OCI-LY3 (cell line): Measurements from ENCODE around the gene SYNE3.

Experiments used
- H2AFZ ChIP-seq: fragments of 200-600, 300-600 bp; shearing (Covaris generic); 2 replicates; pipeline ENCODE4 v1.6.0; 2014; ENCODE audit warnings: antibody characterized with exemption, low read depth, low read length
- H3K27ac ChIP-seq: fragments of 200-600, 300-600 bp; sonication (generic); 2 replicates; pipeline ENCODE4 v1.5.1; 2014; ENCODE audit warnings: mild to moderate bottlenecking, low read length, moderate library complexity, mixed read lengths
- H3K27me3 ChIP-seq: fragments of 200-600, 300-600 bp; sonication (generic); 2 replicates; pipeline ENCODE4 v1.6.1; 2014; ENCODE audit warnings: low read depth, low read length, mixed read lengths
- H3K36me3 ChIP-seq: fragments of 200-600, 300-600 bp; sonication (generic); replicated peaks from 2 replicates; pipeline ENCODE3; 2014; ENCODE audit warnings: low read depth, low read length, mixed read lengths
- H3K4me1 ChIP-seq: fragments of 300-600, 200-600 bp; sonication (generic); 2 replicates; pipeline ENCODE4 v1.6.1; 2014; ENCODE audit warnings: low read length, mixed read lengths
- H3K4me2 ChIP-seq: fragments of 200-600, 300-600 bp; sonication (generic); 2 replicates; pipeline ENCODE4 v1.6.1; 2014; ENCODE audit warnings: low read length, mixed read lengths
- H3K4me3 ChIP-seq: fragments of 300-600, 200-600 bp; sonication (generic); 2 replicates; pipeline ENCODE4 v1.5.1; 2014; ENCODE audit warnings: antibody characterized with exemption, mild to moderate bottlenecking, low read length, moderate library complexity
- H3K79me2 ChIP-seq: fragments of 300-600, 200-600 bp; shearing (Covaris generic); 2 replicates; pipeline ENCODE4 v1.6.1; 2014; ENCODE audit warnings: mild to moderate bottlenecking, low read length, mixed read lengths
- H3K9ac ChIP-seq: fragments of 300-600, 200-600 bp; shearing (Covaris generic); 2 replicates; pipeline ENCODE4 v1.6.0; 2014; ENCODE audit warnings: mild to moderate bottlenecking, low read length, moderate library complexity
- H3K9me3 ChIP-seq: fragments of 200-600, 300-600 bp; shearing (Covaris generic); 2 replicates; pipeline ENCODE4 v1.6.1; 2014; ENCODE audit warnings: low read length, mixed read lengths; ENCODE audit not compliant: insufficient read depth
- H4K20me1 ChIP-seq: fragments of 200-600, 300-600 bp; sonication (generic); 2 replicates; pipeline ENCODE4 v1.6.1; 2016; ENCODE audit warnings: low read length, mixed read lengths; ENCODE audit not compliant: insufficient read depth
- CTCF ChIP-seq: fragments of 200-600, 300-600 bp; sonication (generic); IDR thresholded peaks from 2 replicates; pipeline ENCODE4 v1.5.1; 2014; ENCODE audit warnings: antibody characterized with exemption, low read length, low read depth
- EZH2phosphoT487 ChIP-seq: fragments of 200-600 bp; shearing (Covaris generic); IDR thresholded peaks from 2 replicates; pipeline ENCODE4 v1.6.1; 2018; ENCODE audit warnings: antibody characterized with exemption, mixed run types, low read depth

SYNE3 gene

GRCh38 chr14:95476747-95477146, 39.7 kb downstream of the SYNE3 start:
- H3K9ac ChIP-seq, result no peak overlapping the region
- H2AFZ ChIP-seq, result no peak overlapping the region
- H3K9me3 ChIP-seq, result no peaks in the 10 kb centered on the region
- H3K27ac ChIP-seq, result no peak overlapping the region
- H3K4me3 ChIP-seq, result no peak overlapping the region
- peaks cover 23% of the 10 kb centered on the region for H3K4me1 ChIP-seq
- no peaks in the 10 kb centered on the region for H3K27me3 ChIP-seq
- peaks cover 34% of the 10 kb centered on the region for H3K79me2 ChIP-seq
- peaks cover 4% of the 10 kb centered on the region; the same call in 1 of the 2 replicates for H4K20me1 ChIP-seq
- H3K4me2 ChIP-seq, result no peak overlapping the region
- H3K36me3 ChIP-seq, result peaks cover 55% of the 10 kb centered on the region
- TF ChIP-seq EZH2phosphoT487 (no peak), CTCF (no peak)

GRCh38 chr14:95475540-95476240, 40.8 kb downstream of the SYNE3 start:
- Histone ChIP-seq H2AFZ (no peak overlapping the region), H3K9ac (no peak overlapping the region), H3K27me3 (no peaks in the 10 kb centered on the region), H3K27ac (no peak overlapping the region), H3K79me2 (peaks cover 23% of the 10 kb centered on the region), H4K20me1 (peaks cover 4% of the 10 kb centered on the region; the same call in 1 of the 2 replicates), H3K4me2 (no peak overlapping the region), H3K9me3 (no peaks in the 10 kb centered on the region), H3K4me1 (peaks cover 14% of the 10 kb centered on the region), H3K4me3 (no peak overlapping the region), H3K36me3 (peaks cover 65% of the 10 kb centered on the region)
- TF ChIP-seq CTCF, result no peak
- no peak for TF ChIP-seq EZH2phosphoT487

- Histone ChIP-seq H3K9me3 (no peaks in the 10 kb centered on the region), H3K27me3 (no peaks in the 10 kb centered on the region), H3K36me3 (peaks cover 66% of the 10 kb centered on the region), H4K20me1 (peaks cover 4% of the 10 kb centered on the region; the same call in 1 of the 2 replicates), H3K4me2 (no peak overlapping the region), H3K4me1 (peaks cover 7% of the 10 kb centered on the region), H3K27ac (no peak overlapping the region), H3K4me3 (no peak overlapping the region), H2AFZ (no peak overlapping the region), H3K9ac (no peak overlapping the region), H3K79me2 (peaks cover 16% of the 10 kb centered on the region)
- TF ChIP-seq EZH2phosphoT487, result no peak
- no peak for TF ChIP-seq CTCF
These were observed 41.5 kb downstream of the SYNE3 start for GRCh38 chr14:95474941-95475340.

- Histone ChIP-seq H3K4me2 (no peak overlapping the region), H4K20me1 (peaks cover 4% of the 10 kb centered on the region; the same call in 1 of the 2 replicates), H3K9me3 (no peaks in the 10 kb centered on the region), H3K27ac (no peak overlapping the region), H3K4me1 (peaks cover 2% of the 10 kb centered on the region), H3K27me3 (no peaks in the 10 kb centered on the region), H2AFZ (no peak overlapping the region), H3K9ac (no peak overlapping the region), H3K4me3 (no peak overlapping the region), H3K79me2 (peaks cover 12% of the 10 kb centered on the region), H3K36me3 (peaks cover 69% of the 10 kb centered on the region)
- TF ChIP-seq CTCF (no peak), EZH2phosphoT487 (no peak)
These were observed 42.0 kb downstream of the SYNE3 start for GRCh38 chr14:95474486-95474885.
